Measurements from ENCODE around the gene ENPP7. TPM values are rescaled to one million over a fixed set of nuclear protein-coding genes. Genes with fewer than 3 reads are reported as not detected.

The ENPP7 gene
- total RNA-seq = not detected in 2 replicates

- DNase-seq (ENCODE audit: low read depth) = no peak
- no peak for TF ChIP-seq CTCF (IDR thresholded peaks at IDR 0.05; ENCODE audit: insufficient read depth, low read length, severe bottlenecking)
- Histone ChIP-seq H3K27me3 (ENCODE audit: control insufficient read depth, insufficient read depth, low read length) (no peaks in the 10 kb centered on the region), H3K36me3 (ENCODE audit: control insufficient read depth, insufficient read depth, low read length) (no peaks in the 10 kb centered on the region), H3K4me3 (ENCODE audit: low read depth, low read length) (no peak within 1 kb of the TSS)
- FAIRE-seq = no peak
Measured at GRCh38 chr17:79730769-79731483, at the start of gene ENPP7. Gene ENPP7, plus strand, starts transcription at chr17:79730943. Its CDS starts 197 bp downstream, at chr17:79731140.

DNA sequence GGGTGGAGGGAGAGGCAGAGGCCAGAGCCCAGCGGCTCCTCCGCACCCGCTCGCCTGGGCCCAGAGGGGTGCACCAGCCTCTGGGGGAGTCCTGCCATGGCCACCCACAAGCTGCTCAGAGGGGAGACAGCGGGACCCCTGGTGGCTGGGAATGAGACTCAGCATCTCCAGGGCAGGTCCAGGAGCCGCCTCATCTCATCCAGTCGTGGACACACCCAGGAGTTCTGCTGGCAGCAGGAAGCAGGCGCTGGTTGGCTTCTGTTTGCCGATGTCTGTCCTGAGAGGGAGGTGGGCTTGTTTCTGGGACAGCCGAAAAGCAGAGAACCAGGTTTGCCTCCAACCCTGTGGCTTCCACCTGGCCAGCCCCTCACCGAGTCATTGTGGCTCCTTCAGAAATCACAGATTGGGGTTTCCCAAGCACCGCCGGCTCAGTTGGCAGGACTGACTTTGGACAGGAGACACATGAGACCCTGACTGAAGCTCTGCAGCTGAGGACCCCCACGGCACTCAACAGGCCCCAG lies 49.6 kb upstream of the ENPP7 start:
- Histone ChIP-seq H3K27me3 (ENCODE audit: control insufficient read depth, insufficient read depth, low read length) (peaks cover 2% of the 10 kb centered on the region), H3K4me3 (ENCODE audit: low read depth, low read length) (no peak overlapping the region), H3K36me3 (ENCODE audit: control insufficient read depth, insufficient read depth, low read length) (no peaks in the 10 kb centered on the region)
- FAIRE-seq = no peak
- DNase-seq (ENCODE audit: low read depth) = no peak
- no peak for TF ChIP-seq CTCF (IDR thresholded peaks at IDR 0.05; ENCODE audit: insufficient read depth, low read length, severe bottlenecking)

GRCh38 chr17:79681628-79682261 lies 49.0 kb upstream of the ENPP7 start:
- FAIRE-seq = no peak
- Histone ChIP-seq H3K27me3 (ENCODE audit: control insufficient read depth, insufficient read depth, low read length) (peaks cover 2% of the 10 kb centered on the region), H3K36me3 (ENCODE audit: control insufficient read depth, insufficient read depth, low read length) (no peaks in the 10 kb centered on the region), H3K4me3 (ENCODE audit: low read depth, low read length) (no peak overlapping the region)
- no peak for DNase-seq (ENCODE audit: low read depth)
- TF ChIP-seq CTCF (IDR thresholded peaks at IDR 0.05; ENCODE audit: insufficient read depth, low read length, severe bottlenecking) = no peak

DNA sequence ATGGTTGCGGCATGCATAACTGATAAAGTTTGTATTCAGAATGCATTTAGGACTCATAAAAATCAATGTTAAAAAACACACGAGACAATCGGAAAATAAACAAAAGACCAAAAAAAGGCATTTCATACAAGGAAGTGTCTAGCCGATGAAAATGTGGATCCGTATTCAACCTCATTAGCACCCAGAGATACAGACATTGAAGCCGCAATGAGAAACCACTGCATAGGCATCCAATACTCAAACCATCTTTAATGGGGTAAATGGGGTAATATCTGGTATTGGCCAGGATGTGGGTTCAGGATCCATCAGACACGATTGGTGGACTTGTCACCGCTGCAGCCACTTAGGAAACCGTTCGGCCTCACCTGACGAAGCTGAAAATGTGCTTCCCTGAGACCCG lies 47.4 kb upstream of the ENPP7 start:
- no peak overlapping the region for H3K4me3 ChIP-seq (ENCODE audit: low read depth, low read length)
- H3K27me3 ChIP-seq (ENCODE audit: control insufficient read depth, insufficient read depth, low read length) = peaks cover 2% of the 10 kb centered on the region
- H3K36me3 ChIP-seq (ENCODE audit: control insufficient read depth, insufficient read depth, low read length) = no peaks in the 10 kb centered on the region
- TF ChIP-seq CTCF (IDR thresholded peaks at IDR 0.05; ENCODE audit: insufficient read depth, low read length, severe bottlenecking) = no peak
- no peak for DNase-seq (ENCODE audit: low read depth)
- FAIRE-seq = no peak

- DNase-seq (ENCODE audit: low read depth) (no peak), FAIRE-seq (no peak)
- Histone ChIP-seq H3K36me3 (ENCODE audit: control insufficient read depth, insufficient read depth, low read length) (no peaks in the 10 kb centered on the region), H3K27me3 (ENCODE audit: control insufficient read depth, insufficient read depth, low read length) (peaks cover 2% of the 10 kb centered on the region), H3K4me3 (ENCODE audit: low read depth, low read length) (no peak overlapping the region)
- no peak for TF ChIP-seq CTCF (IDR thresholded peaks at IDR 0.05; ENCODE audit: insufficient read depth, low read length, severe bottlenecking)
Measured at GRCh38 chr17:79684132-79684985, 46.4 kb upstream of the ENPP7 start.

Data from bronchial epithelial cell (primary cell).